ENCODE data around the gene LYRM4. TPM values are rescaled to one million over a fixed set of nuclear protein-coding genes. Genes with fewer than 3 reads are reported as not detected.
"Not testable (repeated sequence)": the region's sequence is repeated elsewhere in the genome, so short reads cannot be mapped to it uniquely, and the experiment has no call there.

LYRM4 gene
- total RNA-seq, 1 donor from 2014 or later = 15.7 TPM

GRCh38 chr6:5122504-5123112 is 138.1 kb downstream of the LYRM4 start:
- no peak for DNase-seq (ENCODE audit: low read depth in 2 of 2)

- DNase-seq (ENCODE audit: low read depth in 2 of 2) = no peak
Measured at GRCh38 chr6:5121956-5122355, 138.8 kb downstream of the LYRM4 start.

GRCh38 chr6:5121479-5121878 is 139.3 kb downstream of the LYRM4 start:
- DNase-seq (ENCODE audit: low read depth in 2 of 2) = no peak

GRCh38 chr6:5120543-5120942 is 140.2 kb downstream of the LYRM4 start:
- not testable (repeated sequence) for DNase-seq (ENCODE audit: low read depth in 2 of 2)

GRCh38 chr6:5120011-5120410 is 140.7 kb downstream of the LYRM4 start:
- DNase-seq (ENCODE audit: low read depth in 2 of 2) = no peak

GRCh38 chr6:5119090-5119951 is 141.4 kb downstream of the LYRM4 start:
- no peak for DNase-seq (ENCODE audit: low read depth in 2 of 2)

GRCh38 chr6:5116243-5116991 is 144.3 kb downstream of the LYRM4 start:
- DNase-seq (ENCODE audit: low read depth in 2 of 2) = no peak

- DNase-seq (ENCODE audit: low read depth in 2 of 2) = peak; percentile 5 to 12
Measured at GRCh38 chr6:5115168-5115567, 145.6 kb downstream of the LYRM4 start.

- DNase-seq (ENCODE audit: low read depth in 2 of 2) = no peak
Measured at GRCh38 chr6:5113096-5113495, 147.7 kb downstream of the LYRM4 start.

- DNase-seq (ENCODE audit: low read depth in 2 of 2) = no peak
Measured at GRCh38 chr6:5112066-5112799, 148.5 kb downstream of the LYRM4 start.

GRCh38 chr6:5111626-5112025 is 149.1 kb downstream of the LYRM4 start:
- DNase-seq (ENCODE audit: low read depth in 2 of 2) = no peak

- no peak for DNase-seq (ENCODE audit: low read depth in 2 of 2)
Measured at GRCh38 chr6:5110246-5110645, 150.5 kb downstream of the LYRM4 start.

- DNase-seq (ENCODE audit: low read depth in 2 of 2) = no peak
Measured at GRCh38 chr6:5109436-5109835, 151.3 kb downstream of the LYRM4 start.

GRCh38 chr6:5108536-5109150 is 152.1 kb downstream of the LYRM4 start:
- no peak for DNase-seq (ENCODE audit: low read depth in 2 of 2)

GRCh38 chr6:5108068-5108467 is 152.7 kb downstream of the LYRM4 start:
- DNase-seq (ENCODE audit: low read depth in 2 of 2) = no peak

- no peak for DNase-seq (ENCODE audit: low read depth in 2 of 2)
Measured at GRCh38 chr6:5107341-5107740, 153.4 kb downstream of the LYRM4 start.

GRCh38 chr6:5105146-5105545 is 155.6 kb downstream of the LYRM4 start:
- DNase-seq (ENCODE audit: low read depth in 2 of 2) = no peak

- no peak for DNase-seq (ENCODE audit: low read depth in 2 of 2)
Measured at GRCh38 chr6:5104667-5105066, 156.1 kb downstream of the LYRM4 start.

- DNase-seq (ENCODE audit: low read depth in 2 of 2) = no peak
Measured at GRCh38 chr6:5103250-5103649, 157.5 kb downstream of the LYRM4 start.

GRCh38 chr6:5102267-5102970 is 158.3 kb downstream of the LYRM4 start:
- no peak for DNase-seq (ENCODE audit: low read depth in 2 of 2)

- DNase-seq (ENCODE audit: low read depth in 2 of 2) = no peak
Measured at GRCh38 chr6:5100806-5101205, 159.9 kb downstream of the LYRM4 start.

All from dermis microvascular lymphatic vessel endothelial cell (primary cell).